CD8-positive, alpha-beta memory T cell (primary cell): Measurements from ENCODE around the gene CLCN2. TPM values are rescaled to one million over a fixed set of nuclear protein-coding genes. Genes with fewer than 3 reads are reported as not detected.
A peak's percentile ranks its signal among the peaks of the same experiment; 100 is the strongest.
"Not testable (repeated sequence)": the region's sequence is repeated elsewhere in the genome, so short reads cannot be mapped to it uniquely, and the experiment has no call there.

Experiments used
- CTCF ChIA-PET: fragments of 350-600 bp; sonication (Branson Sonifier 250); formaldehyde crosslinking; loops from one replicate; lab custom pipeline; 2021; ENCODE audit warnings: antibody characterized with exemption; lab: Charles Lee
- POLR2A ChIA-PET: fragments of 350-600 bp; sonication (Branson Sonifier 250); formaldehyde crosslinking; loops from one replicate; lab custom pipeline; 2021; ENCODE audit warnings: antibody characterized with exemption; lab: Charles Lee
- DNase-seq, 5 donors: peaks; one replicate each; pipeline versions ENCODE4 v3.0.0 to v3.0.0-alpha.2; 2020 to 2022; ENCODE audit warnings: mixed read lengths in 1 of 5
- H3K27ac ChIP-seq: one replicate; pipeline ENCODE4 v1.7.0; 2013; ENCODE audit warnings: low read depth, mild to moderate bottlenecking, low read length, moderate library complexity
- H3K27me3 ChIP-seq: 2 replicates; pipeline ENCODE4 v1.7.0; 2013; ENCODE audit warnings: low read length, mild to moderate bottlenecking; ENCODE audit not compliant: insufficient read depth, poor library complexity, severe bottlenecking
- H3K36me3 ChIP-seq: 2 replicates; pipeline ENCODE4 v1.7.0; 2013; ENCODE audit warnings: mild to moderate bottlenecking, low read length, moderate library complexity; ENCODE audit not compliant: insufficient read depth
- H3K4me1 ChIP-seq: 2 replicates; pipeline ENCODE4 v1.7.0; 2013; ENCODE audit warnings: mild to moderate bottlenecking, low read length, moderate library complexity; ENCODE audit not compliant: insufficient read depth
- H3K4me3 ChIP-seq: 2 replicates; pipeline ENCODE4 v1.7.0; 2013; ENCODE audit warnings: mild to moderate bottlenecking, low read length
- H3K9me3 ChIP-seq: 2 replicates; pipeline ENCODE4 v1.7.0; 2013; ENCODE audit warnings: mild to moderate bottlenecking, low read length
- H3K27ac Mint-ChIP-seq, 8 donors: one replicate each; pipeline ENCODE4 v1.8.0; 2020 to 2021; ENCODE audit warnings: mixed read lengths in 8 of 8, mild to moderate bottlenecking in 6 of 8, inconsistent platforms in 3 of 8, moderate library complexity in 3 of 8
- H3K27me3 Mint-ChIP-seq, 2 donors: one replicate each; pipeline ENCODE4 v1.8.0; 2020 to 2021; ENCODE audit warnings: mixed read lengths in 2 of 2, mild to moderate bottlenecking in 1 of 2, moderate library complexity in 1 of 2
- H3K36me3 Mint-ChIP-seq, 3 donors: one replicate each; pipeline ENCODE4 v1.8.0; 2020 to 2021; ENCODE audit warnings: mixed read lengths in 3 of 3, inconsistent platforms in 1 of 3, mild to moderate bottlenecking in 1 of 3
- H3K4me1 Mint-ChIP-seq, 3 donors: one replicate each; pipeline ENCODE4 v1.8.0; 2020 to 2021; ENCODE audit warnings: mixed read lengths in 3 of 3, inconsistent platforms in 1 of 3, mild to moderate bottlenecking in 1 of 3
- H3K4me3 Mint-ChIP-seq, 7 donors: one replicate each; pipeline ENCODE4 v1.8.0; 2020 to 2021; ENCODE audit warnings: mixed read lengths in 7 of 7, mild to moderate bottlenecking in 6 of 7, moderate library complexity in 4 of 7, inconsistent platforms in 2 of 7
- H3K9me3 Mint-ChIP-seq, 5 donors: one replicate each; pipeline ENCODE4 v1.8.0; 2020 to 2022; ENCODE audit warnings: mixed read lengths in 5 of 5, mild to moderate bottlenecking in 3 of 5, moderate library complexity in 2 of 5, inconsistent platforms in 1 of 5
- polyA plus RNA-seq: library from polyadenylated mRNA; unstranded; fragments of 300-500 nt; fragmentation: Illumina TruSeq; gene quantifications from one replicate; pipeline ENCODE4 v1.2.3, GENCODE V29; 2021
- total RNA-seq, 2 experiments: library from RNA; stranded (reverse); gene quantifications; one replicate each; pipeline ENCODE4 v1.2.3, GENCODE V29; 2021

The CLCN2 gene
- total and polyA plus RNA-seq, 3 experiments from 2014 or later = 0.54 to 7.3 (median 6.3) TPM

DNA sequence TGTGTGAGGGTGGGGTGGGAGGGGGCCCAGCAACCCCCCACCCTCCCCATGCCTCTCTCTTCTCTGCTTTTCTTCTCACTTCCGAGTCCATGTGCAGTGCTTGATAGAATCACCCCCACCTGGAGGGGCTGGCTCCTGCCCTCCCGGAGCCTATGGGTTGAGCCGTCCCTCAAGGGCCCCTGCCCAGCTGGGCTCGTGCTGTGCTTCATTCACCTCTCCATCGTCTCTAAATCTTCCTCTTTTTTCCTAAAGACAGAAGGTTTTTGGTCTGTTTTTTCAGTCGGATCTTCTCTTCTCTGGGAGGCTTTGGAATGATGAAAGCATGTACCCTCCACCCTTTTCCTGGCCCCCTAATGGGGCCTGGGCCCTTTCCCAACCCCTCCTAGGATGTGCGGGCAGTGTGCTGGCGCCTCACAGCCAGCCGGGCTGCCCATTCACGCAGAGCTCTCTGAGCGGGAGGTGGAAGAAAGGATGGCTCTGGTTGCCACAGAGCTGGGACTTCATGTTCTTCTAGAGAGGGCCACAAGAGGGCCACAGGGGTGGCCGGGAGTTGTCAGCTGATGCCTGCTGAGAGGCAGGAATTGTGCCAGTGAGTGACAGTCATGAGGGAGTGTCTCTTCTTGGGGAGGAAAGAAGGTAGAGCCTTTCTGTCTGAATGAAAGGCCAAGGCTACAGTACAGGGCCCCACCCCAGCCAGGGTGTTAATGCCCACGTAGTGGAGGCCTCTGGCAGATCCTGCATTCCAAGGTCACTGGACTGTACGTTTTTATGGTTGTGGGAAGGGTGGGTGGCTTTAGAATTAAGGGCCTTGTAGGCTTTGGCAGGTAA is 15.9 kb downstream of the CLCN2 start:
- Mint-ChIP-seq H3K4me3 (no peak overlapping the region), H3K9me3 (no peaks in the 10 kb centered on the region), H3K27ac (no peak overlapping the region), H3K36me3 (peaks cover 0 to 18% (median 9%) of the 10 kb centered on the region in 3 donors), H3K27me3 (no peaks in the 10 kb centered on the region), H3K4me1 (no peaks in the 10 kb centered on the region)
- H3K4me3 ChIP-seq = no peak overlapping the region
- no peaks in the 10 kb centered on the region for H3K27me3 ChIP-seq
- no peaks in the 10 kb centered on the region for H3K4me1 ChIP-seq
- no peak overlapping the region for H3K27ac ChIP-seq
- DNase-seq = no peak
- H3K9me3 ChIP-seq = no peaks in the 10 kb centered on the region
- H3K36me3 ChIP-seq = no peaks in the 10 kb centered on the region
- ChIA-PET POLR2A (no interaction called here), CTCF (interaction anchor here (1.0 to 2.0 kb wide), 2 partner anchors 8 to 14 kb away, joined by 3 to 6 read pairs; no protein-coding TSS in a partner anchor)

DNA sequence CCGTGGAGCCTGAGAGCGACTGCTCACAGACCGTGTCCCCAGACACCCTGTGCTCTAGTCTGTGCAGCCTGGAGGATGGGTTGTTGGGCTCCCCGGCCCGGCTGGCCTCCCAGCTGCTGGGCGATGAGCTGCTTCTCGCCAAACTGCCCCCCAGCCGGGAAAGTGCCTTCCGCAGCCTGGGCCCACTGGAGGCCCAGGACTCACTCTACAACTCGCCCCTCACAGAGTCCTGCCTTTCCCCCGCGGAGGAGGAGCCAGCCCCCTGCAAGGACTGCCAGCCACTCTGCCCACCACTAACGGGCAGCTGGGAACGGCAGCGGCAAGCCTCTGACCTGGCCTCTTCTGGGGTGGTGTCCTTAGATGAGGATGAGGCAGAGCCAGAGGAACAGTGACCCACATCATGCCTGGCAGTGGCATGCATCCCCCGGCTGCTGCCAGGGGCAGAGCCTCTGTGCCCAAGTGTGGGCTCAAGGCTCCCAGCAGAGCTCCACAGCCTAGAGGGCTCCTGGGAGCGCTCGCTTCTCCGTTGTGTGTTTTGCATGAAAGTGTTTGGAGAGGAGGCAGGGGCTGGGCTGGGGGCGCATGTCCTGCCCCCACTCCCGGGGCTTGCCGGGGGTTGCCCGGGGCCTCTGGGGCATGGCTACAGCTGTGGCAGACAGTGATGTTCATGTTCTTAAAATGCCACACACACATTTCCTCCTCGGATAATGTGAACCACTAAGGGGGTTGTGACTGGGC is 16.7 kb downstream of the CLCN2 start:
- no peaks in the 10 kb centered on the region for H3K9me3 ChIP-seq
- H3K27ac ChIP-seq = no peak overlapping the region
- DNase-seq = no peak
- no peak overlapping the region for H3K27ac Mint-ChIP-seq
- POLR2A ChIA-PET = no interaction called here
- H3K27me3 Mint-ChIP-seq = no peaks in the 10 kb centered on the region
- no peak overlapping the region for H3K4me3 Mint-ChIP-seq
- H3K36me3 Mint-ChIP-seq = peaks cover 0 to 18% (median 10%) of the 10 kb centered on the region in 3 donors
- H3K4me1 Mint-ChIP-seq = no peaks in the 10 kb centered on the region
- no peaks in the 10 kb centered on the region for H3K27me3 ChIP-seq
- no peaks in the 10 kb centered on the region for H3K4me1 ChIP-seq
- no peaks in the 10 kb centered on the region for H3K9me3 Mint-ChIP-seq
- no peaks in the 10 kb centered on the region for H3K36me3 ChIP-seq
- CTCF ChIA-PET = interaction anchor here (2.0 kb wide), 1 partner anchor 9 kb away, joined by 6 read pairs; no protein-coding TSS in a partner anchor
- no peak overlapping the region for H3K4me3 ChIP-seq

DNA sequence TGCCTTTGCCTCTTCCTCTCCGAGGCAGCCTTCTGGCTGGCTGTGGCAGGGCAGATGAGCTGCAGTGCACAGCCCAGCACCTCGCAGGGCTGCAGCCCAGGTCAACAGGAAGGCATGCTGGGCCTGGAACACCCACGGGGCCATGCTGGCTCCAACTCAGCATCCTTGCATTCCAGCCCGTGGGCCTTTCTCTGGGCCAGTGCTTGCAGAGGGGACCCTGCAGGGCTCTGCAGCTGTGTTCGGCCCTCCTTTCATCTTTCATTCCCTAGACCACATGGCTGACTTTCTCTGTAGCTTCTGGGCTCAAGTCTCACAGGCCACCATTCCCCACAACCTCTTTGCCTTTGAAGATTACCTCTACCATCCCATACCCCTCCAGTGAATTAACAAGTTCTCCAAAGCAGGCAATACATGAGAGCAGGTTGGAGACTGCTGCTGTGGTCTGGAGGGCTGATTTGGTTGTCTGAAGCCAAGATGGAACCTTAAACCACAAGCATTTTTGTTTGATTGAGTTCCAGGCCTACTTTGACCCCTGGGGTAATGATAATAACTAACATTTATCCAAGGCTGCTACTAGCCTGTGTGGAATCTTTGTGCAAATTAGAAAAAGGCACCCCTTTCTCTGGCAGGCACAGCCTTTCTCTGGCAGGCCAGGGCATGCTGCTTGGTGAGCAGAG is 18.1 kb downstream of the CLCN2 start:
- H3K4me3 Mint-ChIP-seq = no peak overlapping the region
- H3K36me3 ChIP-seq = no peaks in the 10 kb centered on the region
- no peaks in the 10 kb centered on the region for H3K27me3 ChIP-seq
- ChIA-PET POLR2A (no interaction called here), CTCF (interaction anchor here (1.9 kb wide), 1 partner anchor 10 kb away, joined by 4 read pairs; no protein-coding TSS in a partner anchor)
- no peak overlapping the region for H3K27ac ChIP-seq
- H3K27ac Mint-ChIP-seq = no peak overlapping the region
- no peaks in the 10 kb centered on the region for H3K9me3 ChIP-seq
- H3K9me3 Mint-ChIP-seq = no peaks in the 10 kb centered on the region
- H3K4me1 Mint-ChIP-seq = peaks cover 0 to 6% (median 2%) of the 10 kb centered on the region in 3 donors
- H3K27me3 Mint-ChIP-seq = no peaks in the 10 kb centered on the region
- no peaks in the 10 kb centered on the region for H3K4me1 ChIP-seq
- H3K36me3 Mint-ChIP-seq = peaks cover 0 to 18% (median 10%) of the 10 kb centered on the region in 3 donors
- no peak overlapping the region for H3K4me3 ChIP-seq
- DNase-seq = no peak

DNA sequence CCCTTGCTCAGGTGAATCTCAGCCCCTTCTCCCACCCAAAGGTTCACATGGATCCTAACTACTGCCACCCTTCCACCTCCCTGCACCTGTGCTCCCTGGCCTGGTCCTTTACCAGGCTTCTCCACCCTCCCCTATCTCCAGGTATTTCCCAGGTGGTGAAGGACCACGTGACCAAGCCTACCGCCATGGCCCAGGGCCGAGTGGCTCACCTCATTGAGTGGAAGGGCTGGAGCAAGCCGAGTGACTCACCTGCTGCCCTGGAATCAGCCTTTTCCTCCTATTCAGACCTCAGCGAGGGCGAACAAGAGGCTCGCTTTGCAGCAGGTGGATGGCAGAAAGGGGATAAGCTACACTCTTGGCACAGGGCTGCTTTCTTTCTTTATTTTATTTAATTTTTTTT is 19.5 kb downstream of the CLCN2 start:
- Histone ChIP-seq H3K27ac (no peak overlapping the region), H3K27me3 (no peaks in the 10 kb centered on the region), H3K36me3 (no peaks in the 10 kb centered on the region), H3K9me3 (no peaks in the 10 kb centered on the region), H3K4me3 (no peak overlapping the region), H3K4me1 (peaks cover 6% of the 10 kb centered on the region)
- Mint-ChIP-seq H3K9me3 (no peaks in the 10 kb centered on the region), H3K27ac (peak overlapping the region in 2 of 8 donors; percentile 23 to 65), H3K36me3 (peaks cover 0 to 18% (median 11%) of the 10 kb centered on the region in 3 donors), H3K4me1 (peaks cover 9 to 19% (median 11%) of the 10 kb centered on the region in 3 donors), H3K4me3 (peak overlapping the region in 1 of 7 donors; percentile 45), H3K27me3 (peaks cover 0 to 3% of the 10 kb centered on the region in 2 donors)
- POLR2A ChIA-PET = no interaction called here
- no peak for DNase-seq
- CTCF ChIA-PET = interaction anchor here (1.9 kb wide), 1 partner anchor 12 kb away, joined by 4 read pairs; no protein-coding TSS in a partner anchor

DNA sequence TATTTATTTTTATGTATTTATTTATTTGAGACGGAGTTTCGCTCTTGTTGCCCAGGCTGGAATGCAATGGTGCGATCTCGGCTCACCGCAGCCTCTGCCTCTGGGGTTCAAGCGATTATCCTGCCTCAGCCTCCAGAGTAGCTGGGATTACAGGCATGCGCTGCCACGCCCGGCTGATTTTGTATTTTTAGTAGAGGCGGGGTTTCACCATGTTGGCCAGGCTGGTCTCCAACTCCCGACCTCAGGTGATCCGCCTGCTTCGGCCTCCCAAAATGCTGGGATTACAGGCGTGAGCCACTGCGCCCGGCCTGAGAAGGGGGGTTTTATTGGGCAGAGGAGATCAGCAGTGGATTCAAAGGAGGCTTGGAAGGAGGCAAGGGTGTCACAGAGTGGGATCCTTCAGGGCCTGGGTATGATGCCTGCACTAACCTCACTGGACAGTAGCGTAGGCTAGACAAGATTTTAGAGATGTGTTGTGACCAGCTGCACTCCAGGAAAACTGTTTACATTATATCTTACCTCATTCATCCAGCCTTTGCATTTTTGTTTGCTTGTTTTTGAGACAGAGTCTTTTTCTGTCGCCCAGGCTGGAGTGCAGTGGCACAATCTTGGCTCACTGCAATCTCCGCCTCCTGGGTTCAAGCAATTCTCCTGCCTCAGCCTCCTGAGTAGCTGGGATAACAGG is 21.8 kb downstream of the CLCN2 start:
- H3K4me1 ChIP-seq = peaks cover 19% of the 10 kb centered on the region
- CTCF ChIA-PET = interaction anchor here (1.1 to 1.9 kb wide), 2 partner anchors 11 to 14 kb away, joined by 3 to 7 read pairs; no protein-coding TSS in a partner anchor
- DNase-seq, H3K9me3 Mint-ChIP-seq, H3K27me3 Mint-ChIP-seq, POLR2A ChIA-PET, H3K9me3 ChIP-seq, H3K4me3 ChIP-seq, H3K27ac Mint-ChIP-seq, H3K27ac ChIP-seq, H3K36me3 ChIP-seq, H3K4me3 Mint-ChIP-seq, H3K27me3 ChIP-seq: not testable (repeated sequence)
- peaks cover 0 to 25% (median 11%) of the 10 kb centered on the region in 3 donors for H3K36me3 Mint-ChIP-seq
- peaks cover 21 to 36% (median 24%) of the 10 kb centered on the region in 3 donors for H3K4me1 Mint-ChIP-seq

DNA sequence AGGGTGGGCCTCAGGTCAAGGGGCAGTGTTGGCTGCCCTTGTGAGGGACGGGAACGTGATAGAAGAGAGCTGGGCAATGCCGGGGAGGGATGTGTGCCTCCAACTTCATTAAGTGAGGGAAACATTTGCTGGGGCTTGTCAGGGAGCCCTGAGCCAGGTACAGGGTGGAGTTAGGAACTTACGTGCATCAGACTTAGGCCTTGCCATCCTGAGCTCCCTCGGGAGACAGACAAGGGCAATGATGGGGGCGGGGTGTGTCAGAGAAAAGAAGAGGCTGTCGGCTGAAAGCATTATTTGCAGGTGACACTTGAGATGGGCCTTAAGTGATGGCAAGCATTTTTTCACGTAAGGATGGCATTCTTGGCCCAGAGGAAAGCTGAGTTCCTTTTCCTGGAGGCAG is 22.4 kb downstream of the CLCN2 start:
- Histone ChIP-seq H3K36me3 (no peaks in the 10 kb centered on the region), H3K27me3 (no peaks in the 10 kb centered on the region), H3K4me3 (no peak overlapping the region), H3K9me3 (no peaks in the 10 kb centered on the region), H3K27ac (no peak overlapping the region), H3K4me1 (peaks cover 19% of the 10 kb centered on the region)
- no peak for DNase-seq
- H3K36me3 Mint-ChIP-seq = peaks cover 0 to 29% (median 12%) of the 10 kb centered on the region in 3 donors
- H3K4me1 Mint-ChIP-seq = peaks cover 24 to 42% (median 25%) of the 10 kb centered on the region in 3 donors
- peak overlapping the region in 2 of 7 donors; percentile 15 to 48 for H3K4me3 Mint-ChIP-seq
- H3K27me3 Mint-ChIP-seq = peaks cover 0 to 5% of the 10 kb centered on the region in 2 donors
- POLR2A ChIA-PET = no interaction called here
- no peaks in the 10 kb centered on the region for H3K9me3 Mint-ChIP-seq
- H3K27ac Mint-ChIP-seq = peak overlapping the region in 2 of 8 donors; percentile 59 to 77
- CTCF ChIA-PET = interaction anchor here (1.1 to 1.9 kb wide), 2 partner anchors 12 to 15 kb away, joined by 3 to 7 read pairs; no protein-coding TSS in a partner anchor

DNA sequence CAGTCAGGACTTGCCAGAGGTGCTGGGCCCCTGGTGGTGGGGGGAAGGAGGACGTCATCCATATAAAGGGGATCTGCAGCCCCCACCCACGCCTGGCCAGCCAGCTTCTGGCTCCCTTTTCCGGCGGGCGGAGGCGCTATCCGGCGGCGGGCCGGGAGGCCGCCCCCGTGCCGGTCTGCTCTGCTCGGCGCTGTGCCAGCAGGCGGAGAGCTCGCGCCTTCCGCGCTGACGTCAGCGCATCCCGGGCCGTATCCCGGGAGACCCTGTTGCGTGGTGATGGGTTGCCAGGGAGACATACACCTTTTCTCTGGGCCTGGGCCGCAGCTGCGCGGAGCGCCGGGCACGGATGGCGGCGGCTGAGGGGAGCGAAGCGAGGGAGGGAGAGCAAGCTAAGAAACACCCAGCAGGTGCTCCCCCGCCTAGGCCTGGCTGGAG is 22.9 kb downstream of the CLCN2 start:
- H3K4me1 ChIP-seq = peaks cover 19% of the 10 kb centered on the region
- Mint-ChIP-seq H3K27ac (peak overlapping the region in 1 of 8 donors; percentile 47), H3K9me3 (no peaks in the 10 kb centered on the region), H3K36me3 (peaks cover 0 to 31% (median 16%) of the 10 kb centered on the region in 3 donors), H3K27me3 (peaks cover 0 to 5% of the 10 kb centered on the region in 2 donors), H3K4me1 (peaks cover 25 to 47% (median 28%) of the 10 kb centered on the region in 3 donors), H3K4me3 (peak overlapping the region in 2 of 7 donors; percentile 3 to 15)
- no peaks in the 10 kb centered on the region for H3K9me3 ChIP-seq
- no peak overlapping the region for H3K4me3 ChIP-seq
- H3K36me3 ChIP-seq = peaks cover 3% of the 10 kb centered on the region
- ChIA-PET POLR2A (no interaction called here), CTCF (interaction anchor here (1.1 to 1.9 kb wide), 2 partner anchors 12 to 15 kb away, joined by 3 to 7 read pairs; no protein-coding TSS in a partner anchor)
- H3K27me3 ChIP-seq = no peaks in the 10 kb centered on the region
- no peak for DNase-seq
- H3K27ac ChIP-seq = no peak overlapping the region
